AG09319 (cell line): Measurements from ENCODE around the gene CAMKK2.

Experiments
- DNase-seq: peaks from one replicate; pipeline ENCODE4 v3.0.0-alpha.2; 2010; ENCODE audit warnings: low read depth; ENCODE audit errors: extremely low read depth
- TF ChIP-seq, protein P1 (sequence below): IDR thresholded peaks from 2 replicates; pipeline ENCODE4 v1.5.1; 2011; ENCODE audit warnings: low read depth, mild to moderate bottlenecking, inconsistent platforms, low read length, moderate library complexity

The CAMKK2 gene

DNA sequence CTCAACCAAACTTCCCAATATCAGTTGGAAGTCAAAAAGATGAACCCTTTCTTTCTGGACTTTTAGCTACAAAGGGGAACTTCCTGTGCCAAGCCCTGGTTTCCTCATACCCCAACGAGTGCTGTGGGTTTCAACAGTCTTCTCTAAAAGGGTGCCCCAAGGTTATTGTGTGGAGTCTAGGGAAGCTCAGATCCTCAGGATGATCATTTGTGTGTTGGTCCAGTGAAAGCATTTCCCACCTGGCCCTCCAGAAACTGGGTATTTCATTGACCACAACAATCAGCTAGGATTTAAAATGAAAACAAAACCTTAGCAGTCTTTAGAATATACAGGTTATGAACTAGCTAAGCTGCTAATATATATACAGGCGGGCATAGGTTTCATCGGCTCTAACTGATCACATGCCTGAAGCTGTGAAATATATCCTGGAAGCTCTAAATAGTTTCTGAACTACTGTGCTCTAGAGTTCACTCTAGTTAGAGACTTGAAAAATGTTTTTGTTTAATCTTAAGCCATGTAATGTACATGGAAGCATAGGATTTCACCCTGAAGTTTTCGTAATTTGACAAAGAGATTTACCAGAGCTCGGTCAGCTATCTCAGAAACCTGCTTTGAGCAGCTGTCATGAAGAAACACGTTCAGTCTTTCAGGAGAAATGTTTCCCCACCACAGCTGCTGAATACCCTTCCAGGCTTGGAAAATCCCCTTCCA is 57.0 kb downstream of the CAMKK2 start:
- DNase-seq, result no peak
- TF ChIP-seq, protein P1, sequence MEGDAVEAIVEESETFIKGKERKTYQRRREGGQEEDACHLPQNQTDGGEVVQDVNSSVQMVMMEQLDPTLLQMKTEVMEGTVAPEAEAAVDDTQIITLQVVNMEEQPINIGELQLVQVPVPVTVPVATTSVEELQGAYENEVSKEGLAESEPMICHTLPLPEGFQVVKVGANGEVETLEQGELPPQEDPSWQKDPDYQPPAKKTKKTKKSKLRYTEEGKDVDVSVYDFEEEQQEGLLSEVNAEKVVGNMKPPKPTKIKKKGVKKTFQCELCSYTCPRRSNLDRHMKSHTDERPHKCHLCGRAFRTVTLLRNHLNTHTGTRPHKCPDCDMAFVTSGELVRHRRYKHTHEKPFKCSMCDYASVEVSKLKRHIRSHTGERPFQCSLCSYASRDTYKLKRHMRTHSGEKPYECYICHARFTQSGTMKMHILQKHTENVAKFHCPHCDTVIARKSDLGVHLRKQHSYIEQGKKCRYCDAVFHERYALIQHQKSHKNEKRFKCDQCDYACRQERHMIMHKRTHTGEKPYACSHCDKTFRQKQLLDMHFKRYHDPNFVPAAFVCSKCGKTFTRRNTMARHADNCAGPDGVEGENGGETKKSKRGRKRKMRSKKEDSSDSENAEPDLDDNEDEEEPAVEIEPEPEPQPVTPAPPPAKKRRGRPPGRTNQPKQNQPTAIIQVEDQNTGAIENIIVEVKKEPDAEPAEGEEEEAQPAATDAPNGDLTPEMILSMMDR, result no peak

DNA sequence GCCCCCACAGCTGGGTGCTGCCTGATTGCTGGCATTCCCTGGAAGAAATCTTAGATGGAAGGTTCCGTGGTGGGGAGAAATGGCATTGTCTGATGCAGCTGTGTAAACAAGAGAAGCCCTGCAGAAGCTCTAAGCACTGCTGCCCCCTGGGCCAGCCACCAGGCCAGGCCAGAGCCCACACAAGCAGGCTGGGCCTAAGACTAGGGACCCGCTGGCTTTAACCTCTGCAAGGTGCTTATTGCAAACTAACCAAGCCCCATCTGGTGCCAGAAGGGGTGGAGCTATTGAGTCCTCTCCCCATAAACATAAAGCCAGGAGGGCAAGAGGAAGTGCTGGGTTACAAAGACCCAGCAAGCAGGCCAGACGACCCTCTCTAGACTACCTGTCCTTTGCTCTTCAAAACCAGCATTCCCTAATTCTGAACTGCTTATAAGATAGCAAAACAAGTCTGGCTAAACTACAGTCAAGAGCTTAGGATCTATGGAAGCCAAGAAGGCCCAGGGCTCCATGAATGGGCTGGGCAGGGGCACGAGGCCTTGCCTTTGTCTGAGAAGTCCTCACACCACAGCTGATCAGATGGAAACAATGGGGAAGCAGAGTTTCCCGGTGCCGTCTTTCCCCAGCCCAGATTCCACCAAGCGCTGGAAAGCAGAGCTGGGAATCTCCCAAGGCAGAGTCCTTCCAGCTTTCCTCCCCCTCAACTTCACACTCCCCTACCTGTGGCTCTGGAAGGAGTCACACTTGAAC is 57.7 kb downstream of the CAMKK2 start:
- no peak for DNase-seq
- TF ChIP-seq, protein P1, result no peak

DNA sequence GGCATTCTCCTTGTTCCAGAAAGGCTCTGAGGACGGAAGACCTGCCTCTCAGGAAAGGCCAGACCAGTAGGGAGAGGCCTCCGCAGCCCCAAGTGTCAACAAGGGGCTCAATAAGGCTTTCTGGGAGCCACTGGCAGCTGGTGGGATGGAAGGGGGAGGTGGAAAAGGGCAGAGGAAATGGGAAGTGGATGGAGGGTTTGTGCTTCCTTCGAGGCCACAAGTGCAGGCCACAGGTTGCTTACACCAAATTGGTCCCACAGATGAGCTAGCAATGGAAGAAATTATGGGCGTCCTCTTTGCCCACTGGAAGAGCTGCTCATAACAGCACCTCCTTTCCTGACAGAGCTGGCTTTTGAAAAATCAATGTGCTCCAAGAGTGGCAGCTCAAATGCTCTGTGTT is 58.4 kb downstream of the CAMKK2 start:
- TF ChIP-seq, protein P1, result no peak
- DNase-seq, result no peak

DNA sequence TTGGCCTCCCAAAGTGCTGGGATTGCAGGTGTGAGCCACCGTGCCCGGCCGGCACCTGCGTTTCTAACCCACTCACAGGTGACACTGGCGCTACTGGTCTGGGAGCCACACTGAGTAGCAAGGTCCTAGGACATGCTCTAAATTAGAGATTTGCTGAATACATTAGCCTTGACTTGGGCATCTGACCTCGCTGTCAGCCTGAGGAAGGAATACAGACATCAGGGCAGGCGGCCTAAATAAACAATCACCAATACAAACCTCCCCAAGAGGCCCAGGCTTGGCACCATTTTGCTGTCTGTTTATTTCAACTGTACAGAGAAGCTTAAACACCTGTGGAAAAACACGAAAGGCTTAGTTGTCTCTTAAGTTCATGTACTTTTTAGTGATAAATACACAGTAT is 59.1 kb downstream of the CAMKK2 start:
- DNase-seq, result no peak
- TF ChIP-seq, protein P1, result no peak

DNA sequence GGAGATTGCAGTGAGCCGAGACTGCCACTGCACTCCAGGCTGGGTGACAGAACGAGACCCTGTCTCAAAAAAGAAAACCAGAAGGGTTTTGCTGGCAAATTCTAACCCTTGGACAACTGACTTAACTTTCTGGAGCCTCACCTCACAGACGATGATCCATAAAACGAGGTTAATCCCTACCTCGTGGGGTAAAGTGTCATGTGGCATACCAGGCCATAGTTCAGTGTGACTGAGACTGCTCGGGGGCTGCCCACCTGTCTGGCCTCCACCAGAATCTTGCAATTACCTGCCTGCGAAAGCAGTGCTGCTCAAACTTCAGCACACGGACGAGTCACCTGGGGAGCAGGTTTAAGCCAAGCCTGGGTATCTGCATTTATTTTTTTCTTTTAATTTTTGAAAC is 59.7 kb downstream of the CAMKK2 start:
- TF ChIP-seq, protein P1, result no peak
- no peak for DNase-seq

DNA sequence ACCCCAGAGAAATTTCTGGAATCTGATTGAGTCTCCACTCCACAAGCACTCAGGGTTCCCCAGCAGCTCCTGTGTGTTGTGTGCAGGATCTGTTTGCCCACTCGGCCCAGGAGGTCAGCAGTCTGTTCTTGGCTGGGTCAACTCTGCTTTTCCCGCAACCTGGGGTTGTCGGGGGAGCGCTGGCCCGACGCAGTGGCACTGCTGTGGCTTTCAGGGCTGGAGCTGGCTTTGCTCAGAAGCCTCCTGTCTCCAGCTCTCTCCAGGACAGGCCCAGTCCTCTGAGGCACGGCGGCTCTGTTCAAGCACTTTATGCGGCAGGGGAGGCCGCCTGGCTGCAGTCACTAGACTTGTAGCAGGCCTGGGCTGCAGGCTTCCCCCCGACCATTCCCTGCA is 62.9 kb downstream of the CAMKK2 start:
- DNase-seq, result no peak
- TF ChIP-seq, protein P1, result no peak

DNA sequence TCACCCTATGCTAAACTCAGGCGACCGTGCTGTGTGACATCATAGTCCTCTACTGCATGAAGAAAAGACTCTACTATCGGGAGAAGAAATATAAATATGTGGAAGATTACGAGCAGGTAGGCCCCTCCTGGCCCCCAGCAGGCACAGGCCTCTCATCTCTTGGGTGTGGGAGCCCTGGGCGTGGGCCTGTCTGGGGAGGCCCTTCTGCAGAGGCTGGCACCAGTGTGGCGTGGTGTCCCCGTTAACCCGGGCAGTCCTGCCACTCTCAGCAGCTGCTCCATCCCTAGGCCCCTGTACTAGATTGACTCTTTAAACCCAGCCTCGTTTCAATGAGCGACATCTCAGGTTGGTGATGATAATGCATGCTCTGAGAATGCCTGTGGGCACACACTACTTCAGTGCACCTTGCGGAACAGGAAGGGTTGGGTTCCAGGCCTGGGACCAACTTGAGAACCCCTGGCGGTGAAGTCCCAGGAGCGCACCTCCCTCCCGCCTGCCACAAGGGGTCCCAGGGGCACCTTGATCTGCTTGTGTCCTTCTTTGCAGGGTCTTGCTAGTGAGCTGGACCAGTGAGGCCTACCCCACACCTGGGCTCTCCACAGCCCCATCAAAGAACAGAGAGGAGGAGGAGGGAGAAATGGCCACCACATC is 63.4 kb downstream of the CAMKK2 start:
- DNase-seq, result no peak
- TF ChIP-seq, protein P1, result no peak
